COLO668 (cell line): Measurements from ENCODE around the gene COL6A3.
A peak's percentile ranks its signal among the peaks of the same experiment; 100 is the strongest.

ENCODE experiments used
- DNase-seq: peaks from one replicate; lab custom pipeline; 2025; ENCODE audit not compliant: unreplicated experiment; lab: John Stamatoyannopoulos, UW

Gene COL6A3, protein sequence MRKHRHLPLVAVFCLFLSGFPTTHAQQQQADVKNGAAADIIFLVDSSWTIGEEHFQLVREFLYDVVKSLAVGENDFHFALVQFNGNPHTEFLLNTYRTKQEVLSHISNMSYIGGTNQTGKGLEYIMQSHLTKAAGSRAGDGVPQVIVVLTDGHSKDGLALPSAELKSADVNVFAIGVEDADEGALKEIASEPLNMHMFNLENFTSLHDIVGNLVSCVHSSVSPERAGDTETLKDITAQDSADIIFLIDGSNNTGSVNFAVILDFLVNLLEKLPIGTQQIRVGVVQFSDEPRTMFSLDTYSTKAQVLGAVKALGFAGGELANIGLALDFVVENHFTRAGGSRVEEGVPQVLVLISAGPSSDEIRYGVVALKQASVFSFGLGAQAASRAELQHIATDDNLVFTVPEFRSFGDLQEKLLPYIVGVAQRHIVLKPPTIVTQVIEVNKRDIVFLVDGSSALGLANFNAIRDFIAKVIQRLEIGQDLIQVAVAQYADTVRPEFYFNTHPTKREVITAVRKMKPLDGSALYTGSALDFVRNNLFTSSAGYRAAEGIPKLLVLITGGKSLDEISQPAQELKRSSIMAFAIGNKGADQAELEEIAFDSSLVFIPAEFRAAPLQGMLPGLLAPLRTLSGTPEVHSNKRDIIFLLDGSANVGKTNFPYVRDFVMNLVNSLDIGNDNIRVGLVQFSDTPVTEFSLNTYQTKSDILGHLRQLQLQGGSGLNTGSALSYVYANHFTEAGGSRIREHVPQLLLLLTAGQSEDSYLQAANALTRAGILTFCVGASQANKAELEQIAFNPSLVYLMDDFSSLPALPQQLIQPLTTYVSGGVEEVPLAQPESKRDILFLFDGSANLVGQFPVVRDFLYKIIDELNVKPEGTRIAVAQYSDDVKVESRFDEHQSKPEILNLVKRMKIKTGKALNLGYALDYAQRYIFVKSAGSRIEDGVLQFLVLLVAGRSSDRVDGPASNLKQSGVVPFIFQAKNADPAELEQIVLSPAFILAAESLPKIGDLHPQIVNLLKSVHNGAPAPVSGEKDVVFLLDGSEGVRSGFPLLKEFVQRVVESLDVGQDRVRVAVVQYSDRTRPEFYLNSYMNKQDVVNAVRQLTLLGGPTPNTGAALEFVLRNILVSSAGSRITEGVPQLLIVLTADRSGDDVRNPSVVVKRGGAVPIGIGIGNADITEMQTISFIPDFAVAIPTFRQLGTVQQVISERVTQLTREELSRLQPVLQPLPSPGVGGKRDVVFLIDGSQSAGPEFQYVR (N-terminal part only)

DNA sequence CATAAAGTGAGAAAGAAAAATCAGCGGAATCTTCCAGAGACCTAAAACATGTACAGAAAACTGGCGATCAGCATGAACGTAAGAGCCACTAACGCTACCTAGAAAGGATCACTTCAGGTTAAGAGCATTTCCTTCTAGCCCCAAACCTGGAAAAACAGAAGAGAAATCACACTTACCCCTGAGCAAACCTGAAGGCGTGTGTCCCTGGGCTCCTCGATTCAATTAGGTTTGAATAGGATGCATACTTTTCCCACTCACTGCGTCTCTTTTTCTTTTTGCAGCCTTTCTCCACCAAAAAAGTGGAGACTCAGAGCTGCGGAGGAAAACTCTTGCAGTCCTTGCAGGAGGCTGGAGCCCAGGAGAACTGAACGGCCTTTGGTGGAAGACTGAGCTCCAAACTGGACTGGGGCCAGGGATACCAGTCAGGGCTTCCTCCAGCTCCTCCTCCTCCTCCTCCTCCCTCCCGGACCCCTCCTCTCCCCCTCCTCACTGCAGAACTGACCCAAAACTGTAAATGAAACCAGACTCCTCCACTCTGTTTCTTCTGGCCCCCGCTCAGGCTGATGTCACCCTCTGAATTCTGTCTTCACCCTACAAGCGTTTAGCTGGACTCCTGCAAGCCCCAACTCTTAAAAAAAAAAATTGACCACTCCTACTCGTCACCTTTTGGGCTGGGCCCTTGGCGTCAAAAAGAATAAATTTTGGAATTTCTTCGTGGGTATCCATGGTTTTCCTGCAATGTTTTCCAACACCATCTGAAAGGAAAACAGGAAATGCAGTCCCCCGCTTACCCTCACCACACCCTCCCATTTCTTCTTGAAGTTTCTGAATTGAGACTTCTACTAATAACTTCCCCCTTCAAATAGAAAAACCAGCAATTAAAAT is at the start of gene COL6A3:
TSS of gene COL6A3 (minus strand) at position 388 of the 885 bp plus-strand sequence. CDS start 17,347 bp downstream, outside the sequence.
- no peak for DNase-seq

DNA sequence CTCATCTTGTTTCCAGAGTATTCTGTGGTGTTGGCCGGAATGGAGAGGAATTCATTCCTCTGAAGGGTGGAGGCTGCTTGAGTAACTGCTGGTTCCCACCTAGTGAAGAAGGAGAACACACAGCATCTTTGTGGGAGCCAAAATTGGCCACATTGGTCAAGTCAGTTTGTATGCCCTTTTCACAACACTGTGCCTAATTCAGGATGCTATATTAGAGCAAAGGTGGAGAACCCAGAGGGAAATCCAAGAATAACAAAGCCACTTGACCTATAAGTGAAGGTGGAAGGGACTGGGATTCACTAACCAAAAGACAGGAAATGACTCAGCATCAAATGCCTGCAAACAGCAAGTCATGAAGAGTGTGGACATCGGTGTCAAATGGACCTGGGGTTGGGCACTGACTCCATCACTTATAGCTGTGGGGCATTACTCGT is 45.8 kb upstream of the COL6A3 start:
- no peak for DNase-seq

DNA sequence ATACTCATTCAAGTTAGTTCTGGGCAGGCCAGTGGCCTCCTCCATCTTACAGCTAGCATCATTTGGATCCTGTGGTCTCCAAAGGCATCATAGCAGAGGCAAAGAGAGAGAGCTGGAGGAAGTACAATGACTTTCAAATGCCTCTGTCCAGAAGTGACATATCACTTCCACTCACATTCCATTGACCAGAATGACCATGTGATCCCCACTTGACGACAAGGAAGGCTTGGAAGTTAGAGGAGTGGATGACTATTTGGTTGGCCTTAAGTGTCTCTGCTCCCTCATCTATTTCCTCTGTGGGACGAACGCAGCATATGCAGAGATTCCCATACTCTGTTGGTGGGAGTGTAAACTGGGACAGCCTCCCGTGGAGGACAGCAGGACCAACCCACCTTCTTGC is 45.3 kb upstream of the COL6A3 start:
- DNase-seq = no peak

DNA sequence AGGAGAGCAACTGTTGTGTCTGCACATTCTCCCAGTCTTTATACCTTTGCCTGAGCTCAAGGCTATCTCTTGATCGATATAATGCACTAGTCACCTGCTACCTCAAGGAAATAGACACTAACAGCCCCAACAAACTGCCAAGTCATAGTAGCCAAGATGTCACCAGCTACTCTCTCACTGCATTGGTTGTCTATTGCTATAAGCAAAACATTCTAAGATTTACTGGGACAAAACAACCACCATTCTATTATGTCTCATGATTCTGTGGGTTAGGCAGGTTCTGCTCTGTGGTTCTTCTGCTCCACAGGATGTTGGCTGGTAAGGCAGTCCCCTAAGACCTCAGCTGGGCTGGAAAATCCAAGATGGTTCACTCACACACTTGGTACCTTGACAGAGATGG is 44.6 kb upstream of the COL6A3 start:
- DNase-seq = no peak

DNA sequence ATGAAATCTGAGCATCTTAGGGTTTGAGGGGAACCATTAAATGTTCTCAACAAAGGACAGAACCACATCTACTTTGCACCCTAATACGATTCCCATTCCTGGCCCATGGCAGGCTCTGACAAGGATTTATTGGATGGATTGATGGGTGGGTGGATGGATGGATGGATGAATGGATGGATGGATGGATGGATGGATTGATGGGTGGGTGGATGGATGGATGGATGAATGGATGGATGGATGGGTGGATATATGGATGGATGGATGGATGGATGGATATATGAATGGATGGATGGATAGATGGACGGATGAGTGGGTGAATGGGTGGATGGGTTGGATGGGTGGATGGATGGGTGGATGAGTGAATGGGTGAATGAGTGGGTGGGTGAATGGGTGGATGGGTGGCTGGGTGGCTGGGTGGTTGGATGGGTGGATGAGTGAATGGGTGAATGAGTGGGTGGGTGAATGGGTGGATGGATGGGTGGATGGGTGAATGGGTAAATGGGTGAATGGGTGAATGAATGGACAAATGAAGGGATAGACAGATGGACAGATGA is 43.5 kb upstream of the COL6A3 start:
- no peak for DNase-seq

DNA sequence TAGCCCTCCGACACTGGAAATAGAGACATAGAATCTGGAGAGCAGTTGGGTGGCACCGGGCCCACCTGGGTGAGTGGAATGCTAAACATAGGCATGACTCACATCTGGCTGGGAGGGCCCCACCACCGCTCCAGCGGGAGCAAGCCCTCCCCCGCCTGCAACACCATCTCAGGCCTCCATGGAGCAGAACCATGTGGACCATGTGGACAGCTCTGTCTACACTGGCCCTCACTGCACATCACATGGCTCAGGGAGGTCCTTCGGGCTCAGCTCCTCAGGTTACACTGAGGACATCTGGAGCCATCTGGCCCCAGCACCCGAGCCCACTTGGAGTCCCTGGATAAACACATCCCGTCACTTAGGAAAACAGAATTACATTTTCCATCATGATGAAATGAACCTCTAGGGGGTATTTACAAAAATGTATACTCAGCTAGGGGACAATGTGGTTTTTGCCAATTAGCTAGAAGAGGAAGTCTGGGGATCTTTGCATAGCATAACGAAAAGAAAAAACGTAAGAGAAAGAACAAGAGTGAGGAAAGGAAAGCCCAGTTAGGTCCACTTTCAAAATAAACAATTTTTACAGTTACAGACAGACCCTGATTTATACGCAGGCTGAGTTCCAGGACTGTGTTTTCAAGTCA is 42.4 kb upstream of the COL6A3 start:
- peak; percentile 48 for DNase-seq

DNA sequence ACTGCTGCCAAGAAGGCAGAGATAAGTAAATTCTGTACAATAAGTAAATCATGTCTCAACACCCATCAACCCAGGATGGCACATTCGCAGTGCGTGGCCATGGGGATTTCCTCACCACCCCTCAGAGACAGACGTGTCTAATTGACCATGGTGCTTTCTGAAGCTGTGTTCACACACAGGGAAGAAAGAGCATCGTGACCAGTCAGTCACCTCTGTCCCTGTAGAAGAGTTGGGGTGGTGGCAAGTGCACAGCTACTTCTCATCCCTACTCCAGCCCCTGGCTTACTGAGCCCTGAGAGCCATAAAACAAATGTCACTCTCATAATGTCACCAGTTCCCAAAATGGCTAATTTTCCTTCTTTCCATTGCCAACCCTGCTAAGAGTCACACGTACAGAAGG is 41.8 kb upstream of the COL6A3 start:
- DNase-seq = no peak

DNA sequence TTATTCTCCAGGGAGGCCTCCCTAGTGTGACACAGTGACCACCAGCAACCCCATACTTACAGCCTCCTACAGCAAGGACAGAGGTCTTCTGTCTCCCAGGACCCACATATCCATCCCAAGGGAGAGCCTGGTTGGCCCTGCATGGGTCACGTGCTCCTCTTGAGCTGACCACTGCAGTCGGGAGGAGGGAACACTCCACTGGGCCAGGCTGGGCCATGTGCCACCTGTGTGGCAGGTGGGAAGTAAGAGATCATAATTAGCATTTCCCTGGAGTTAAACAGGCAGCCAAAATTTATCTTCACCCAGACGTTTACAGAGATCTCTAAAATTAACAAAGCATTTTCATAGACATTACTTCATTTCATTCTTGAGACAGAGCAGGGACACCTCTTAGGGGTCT is 39.7 kb upstream of the COL6A3 start:
- DNase-seq = no peak

DNA sequence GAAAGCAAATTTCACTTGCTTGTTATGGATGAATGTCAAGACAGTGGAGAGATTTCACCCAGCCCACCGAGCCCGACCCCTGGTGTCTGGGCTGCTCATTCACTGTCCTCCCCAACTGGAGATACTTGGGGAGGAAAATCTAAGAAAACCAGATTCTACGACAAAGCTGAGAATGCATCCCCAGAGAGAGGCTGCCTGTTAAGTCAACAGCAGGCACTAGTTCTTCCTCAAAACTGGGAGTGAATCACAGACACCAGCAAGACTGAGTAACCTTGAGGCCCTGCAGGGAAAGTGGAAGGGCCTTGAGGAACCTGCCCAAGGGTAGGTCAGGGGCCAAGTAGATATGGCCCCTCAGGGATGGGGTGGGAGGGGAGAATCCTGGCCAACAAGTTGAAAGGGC is 38.9 kb upstream of the COL6A3 start:
- no peak for DNase-seq

DNA sequence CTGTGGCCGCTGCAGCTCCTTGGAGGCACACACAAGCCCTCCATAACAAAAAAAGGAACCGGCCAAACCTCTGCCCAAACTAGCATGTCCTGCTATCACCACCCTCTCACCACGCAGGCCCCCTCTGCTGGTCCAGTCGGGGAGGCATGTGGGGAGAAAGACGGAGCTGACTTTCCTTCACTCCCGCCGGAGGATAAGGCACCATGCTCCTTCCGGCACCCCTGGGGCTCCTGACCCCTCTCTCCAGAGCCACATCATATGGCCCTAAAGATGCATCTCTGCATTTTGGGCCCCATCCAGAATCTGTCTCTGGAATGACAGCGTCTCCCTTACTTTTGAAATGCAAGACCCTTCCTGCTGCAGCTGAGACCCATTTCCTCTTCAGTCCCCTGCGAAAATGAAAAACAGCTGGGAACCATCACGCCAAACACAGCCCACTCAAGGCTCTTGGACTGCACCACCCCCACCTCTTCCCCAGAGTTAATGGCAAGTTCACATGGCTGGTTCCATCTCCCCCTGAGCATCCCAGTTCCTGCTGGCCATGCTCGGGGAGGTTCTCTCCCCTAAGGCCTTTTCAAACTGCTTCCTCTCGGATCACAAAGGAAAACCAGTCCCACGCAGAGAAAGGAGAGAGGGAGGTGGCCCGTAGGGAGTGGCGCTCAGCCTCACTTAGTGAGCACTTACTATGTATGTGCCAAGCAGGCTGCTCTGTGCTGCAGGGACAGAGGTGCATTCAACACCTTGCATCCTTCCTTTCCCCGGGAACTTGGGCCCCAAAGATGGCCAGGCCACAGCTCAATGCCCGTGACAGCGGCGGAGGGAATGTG is 37.9 kb upstream of the COL6A3 start:
- no peak for DNase-seq

DNA sequence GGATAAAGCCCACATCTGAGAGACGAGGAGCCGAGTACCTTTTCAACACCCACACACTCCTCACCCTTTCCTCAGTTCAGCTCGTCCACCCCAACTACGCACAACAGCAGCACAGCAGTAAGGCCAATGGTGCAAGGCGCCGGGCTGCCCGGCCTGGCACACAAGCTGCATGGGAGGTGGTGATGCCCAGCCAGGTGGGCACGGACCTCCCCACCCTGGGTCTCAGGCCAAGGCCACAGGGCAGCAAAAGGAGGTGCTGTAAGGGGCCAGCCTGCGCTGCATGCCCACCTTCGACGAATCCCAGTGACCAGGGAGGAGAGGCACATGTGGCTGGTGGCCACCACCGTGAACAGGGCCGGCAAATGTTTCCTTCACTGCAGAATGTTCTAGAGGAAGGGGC is 36.6 kb upstream of the COL6A3 start:
- DNase-seq = no peak

DNA sequence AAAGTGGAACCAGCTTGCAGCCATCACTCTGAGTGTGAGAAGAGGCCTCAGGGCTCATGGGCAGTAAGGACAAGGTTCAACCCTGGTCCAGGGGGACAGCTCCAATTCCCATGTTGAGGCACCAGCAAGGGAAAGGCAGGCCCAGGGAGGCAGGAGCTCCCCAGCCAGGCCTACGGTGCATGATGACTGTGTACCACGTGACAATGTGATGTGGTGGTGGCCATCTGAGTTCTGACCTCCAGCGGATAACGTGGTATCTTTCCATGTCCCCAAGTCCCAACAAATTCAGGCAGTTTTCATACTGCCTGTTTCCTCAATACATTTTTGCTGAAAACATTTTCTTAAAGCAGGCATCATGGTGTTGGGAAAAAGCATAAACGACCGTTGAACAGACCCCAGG is 36.1 kb upstream of the COL6A3 start:
- DNase-seq = no peak

DNA sequence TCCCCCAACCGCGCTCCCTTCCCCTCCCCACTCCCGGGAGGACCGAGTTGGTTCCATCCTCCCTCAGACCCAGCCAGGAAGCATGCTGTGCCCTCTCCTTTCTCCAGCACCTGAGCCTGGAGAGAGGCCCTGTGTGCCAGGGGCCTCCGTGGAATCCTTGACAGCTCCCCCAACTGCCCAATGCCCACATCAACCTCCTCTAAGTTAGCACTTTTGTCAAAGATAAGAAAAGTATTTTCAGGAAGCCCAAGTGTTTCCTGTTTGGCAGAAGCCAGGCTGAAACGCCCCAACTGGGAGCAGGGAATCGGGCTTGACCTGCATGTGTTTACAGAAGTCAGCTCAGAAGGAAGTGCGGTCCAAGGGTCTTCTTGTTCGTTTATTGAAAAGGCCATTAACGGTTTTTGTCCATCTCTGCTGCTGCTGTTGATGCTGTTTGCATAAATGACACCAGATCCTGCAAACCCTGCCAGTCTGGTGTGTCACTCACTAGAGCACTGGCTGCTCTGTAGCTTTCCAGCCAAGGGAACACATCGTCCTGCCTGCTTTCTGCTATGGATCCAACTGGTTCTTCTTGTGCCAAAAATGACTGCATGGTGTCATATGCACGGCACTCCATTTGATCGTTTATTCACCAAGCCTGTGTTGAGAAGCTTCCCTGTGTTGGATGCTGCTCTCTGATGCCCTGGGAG is 35.4 kb upstream of the COL6A3 start:
- DNase-seq = no peak

DNA sequence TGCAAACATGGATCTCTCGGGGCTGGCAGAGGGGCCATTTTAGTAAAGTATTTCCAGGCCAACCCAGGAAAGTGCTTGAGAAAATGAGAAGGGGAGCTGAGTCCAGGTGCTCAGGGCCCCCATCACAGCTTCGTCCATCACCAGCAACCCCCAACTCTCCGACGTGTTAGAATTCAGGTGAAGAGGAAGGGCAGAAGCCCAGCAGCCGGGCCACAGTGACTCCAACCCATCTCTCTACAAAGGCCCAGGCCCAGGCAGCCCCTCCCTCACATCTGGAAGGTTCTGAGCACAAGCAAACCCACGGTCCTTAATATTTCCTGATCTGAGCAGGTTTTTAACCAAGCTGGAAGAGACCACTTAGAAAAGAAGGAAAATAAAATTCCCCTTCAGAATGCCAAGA is 34.7 kb upstream of the COL6A3 start:
- DNase-seq = no peak

DNA sequence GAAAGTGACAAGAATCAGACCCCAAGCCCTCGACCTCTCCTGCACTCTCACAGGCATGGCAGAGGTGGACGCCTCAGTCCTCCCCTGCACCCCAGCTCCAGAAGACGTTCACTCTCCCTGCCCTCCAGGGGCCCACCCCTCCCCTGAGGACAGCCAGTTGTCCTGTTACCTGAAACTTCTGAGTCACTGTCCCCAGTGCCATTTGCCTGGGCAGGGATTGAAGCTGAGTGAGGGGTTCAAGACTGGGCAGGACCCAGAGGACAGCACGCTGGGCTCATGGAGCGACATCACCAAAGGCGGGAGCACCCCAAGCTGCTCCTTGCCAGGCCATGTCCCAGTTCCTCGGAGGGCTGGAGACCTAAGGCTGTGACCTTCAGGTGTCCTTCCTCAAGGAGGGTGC is 34.2 kb upstream of the COL6A3 start:
- DNase-seq = no peak

DNA sequence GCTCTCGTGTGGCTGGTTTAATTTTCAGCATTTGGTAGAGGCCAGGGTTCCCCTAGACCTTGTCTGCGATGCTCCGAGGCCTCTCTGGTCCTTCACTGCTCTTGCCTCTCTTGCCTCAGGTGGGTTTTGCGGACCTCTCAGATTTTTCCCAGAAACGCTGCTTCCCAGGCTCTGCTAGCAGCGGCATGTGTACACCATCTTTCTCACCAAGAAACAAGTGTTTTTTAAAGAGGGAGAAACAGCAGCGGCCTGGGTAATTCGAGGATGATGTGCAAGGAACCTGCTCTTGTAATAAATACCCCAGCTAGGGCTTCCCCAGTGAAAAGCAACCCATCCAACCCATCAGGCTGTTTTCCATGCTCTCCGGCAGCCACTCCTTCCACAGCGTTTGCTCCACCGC is 33.5 kb upstream of the COL6A3 start:
- DNase-seq = no peak

DNA sequence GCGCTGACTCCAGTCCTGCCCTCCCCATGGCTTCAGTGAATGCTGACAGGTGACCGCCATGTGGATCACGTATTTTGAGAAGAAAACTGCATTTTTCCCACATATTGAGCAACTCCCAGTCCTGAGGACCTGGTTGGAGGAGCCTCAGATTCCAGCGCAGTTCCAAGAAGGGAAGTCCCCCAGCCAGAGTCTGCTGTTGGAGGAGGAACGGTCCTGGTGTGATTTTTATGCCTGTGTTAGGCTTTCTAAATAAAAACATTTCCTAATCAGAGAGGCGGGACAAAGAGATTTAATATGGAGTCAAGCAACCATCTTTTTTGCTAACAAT is 32.3 kb upstream of the COL6A3 start:
- DNase-seq = no peak

DNA sequence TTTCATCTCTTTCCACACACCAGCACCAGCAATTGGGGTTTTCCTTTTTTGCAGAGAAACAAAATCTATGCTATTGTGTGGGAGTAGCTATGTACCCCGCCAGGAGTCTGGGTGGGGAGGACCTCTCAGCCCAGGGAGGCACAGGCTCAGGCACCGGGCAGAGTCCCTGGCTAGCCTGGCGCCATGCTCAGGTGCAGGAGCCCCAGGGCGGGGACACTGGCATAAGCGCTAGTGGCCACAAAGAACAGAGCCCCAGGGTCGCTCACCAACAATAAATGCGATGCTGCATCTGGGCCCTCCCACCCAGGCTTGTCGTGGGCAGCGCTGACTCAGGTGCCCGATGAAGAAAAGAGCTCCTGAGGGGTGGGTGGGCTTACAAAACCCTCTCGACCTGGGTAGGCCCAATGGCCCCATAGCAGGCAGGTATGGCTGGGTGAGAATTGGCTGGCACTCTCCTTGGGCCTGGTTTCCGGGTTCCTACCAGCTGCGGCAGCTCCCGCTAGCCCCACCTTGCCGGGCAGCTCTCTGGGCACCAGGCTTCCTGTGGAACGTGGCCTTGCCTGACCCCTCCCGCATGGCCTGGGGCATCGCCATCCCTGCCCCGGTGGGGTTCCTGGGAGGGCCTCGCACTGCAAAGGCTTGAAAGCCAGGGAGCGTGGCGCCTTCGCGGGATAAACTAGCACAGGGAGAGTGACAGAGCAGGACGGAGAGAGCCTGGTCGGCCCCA is 31.8 kb upstream of the COL6A3 start:
- no peak for DNase-seq
